Measurements from ENCODE around the gene METRNL. TPM values are rescaled to one million over a fixed set of nuclear protein-coding genes. Genes with fewer than 3 reads are reported as not detected.

Gene METRNL
- total RNA-seq, 1 experiment from 2014 or later = 58.7 TPM

DNA sequence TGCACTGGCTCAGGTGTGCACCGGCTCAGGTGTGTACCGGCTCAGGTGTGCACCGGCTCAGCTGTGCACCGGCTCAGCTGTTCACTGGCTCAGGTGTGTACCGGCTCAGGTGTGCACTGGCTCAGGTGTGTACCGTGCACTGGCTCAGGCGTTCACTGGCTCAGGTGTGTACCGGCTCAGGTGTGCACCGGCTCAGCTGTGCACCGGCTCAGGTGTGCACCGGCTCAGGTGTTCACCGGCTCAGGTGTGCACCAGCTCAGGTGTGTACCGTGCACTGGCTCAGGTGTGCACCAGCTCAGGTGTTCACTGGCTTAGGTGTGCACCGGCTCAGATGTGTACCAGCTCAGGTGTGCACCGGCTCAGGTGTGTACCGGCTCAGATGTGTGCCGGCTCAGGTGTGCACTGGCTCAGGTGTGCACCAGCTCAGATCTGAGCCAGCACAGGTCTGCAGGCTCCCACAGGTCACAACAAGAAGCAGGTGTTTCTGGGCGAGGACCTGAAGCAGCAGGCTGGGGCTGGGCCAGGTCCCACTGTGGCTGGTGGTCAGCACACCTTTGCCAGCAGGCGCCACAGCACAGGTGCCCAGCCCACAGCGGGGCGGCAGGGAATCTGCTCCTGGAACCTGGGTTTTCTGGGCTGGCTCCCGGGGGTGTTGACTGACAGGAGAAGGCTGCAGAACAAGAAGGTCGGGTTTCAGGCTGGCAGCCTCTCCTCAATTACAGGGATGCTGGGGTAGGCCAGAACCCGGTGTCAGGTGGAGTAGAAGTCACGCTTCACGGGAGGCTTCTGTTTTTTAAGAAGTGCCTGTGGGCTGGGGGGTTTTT is 17.2 kb downstream of the METRNL start:
- Histone ChIP-seq H3K4me2 (ENCODE audit: low read length) (no peak overlapping the region), H3K27me3 (ENCODE audit: insufficient read depth, low read length) (no peaks in the 10 kb centered on the region), H3K9me3 (ENCODE audit: control insufficient read depth in 1 of 2, insufficient read depth in 1 of 2, low read depth in 1 of 2, low read length in 2 of 2) (no peaks in the 10 kb centered on the region), H3K36me3 (ENCODE audit: control insufficient read depth in 1 of 2, insufficient read depth in 2 of 2, low read length in 2 of 2) (peaks cover 11 to 18% of the 10 kb centered on the region in 2 experiments; a peak in 3 of 4 replicates), H3K4me3 (replicated peaks in 1 of 2; ENCODE audit: low read depth in 1 of 2, low read length in 2 of 2) (no peak overlapping the region), H3K4me1 (ENCODE audit: control insufficient read depth in 1 of 2, insufficient read depth in 2 of 2, low read length in 2 of 2) (peaks cover 8 to 22% of the 10 kb centered on the region in 2 experiments), H3K9ac (ENCODE audit: low read length) (no peak overlapping the region), H3K27ac (ENCODE audit: low read depth, low read length) (no peak overlapping the region), H3K79me2 (ENCODE audit: insufficient read depth, low read length) (peaks cover 6% of the 10 kb centered on the region), H4K20me1 (ENCODE audit: insufficient read depth) (no peaks in the 10 kb centered on the region), H2AFZ (ENCODE audit: low read depth, low read length, poor library complexity, severe bottlenecking) (no peak overlapping the region), H3K9me2 (ENCODE audit: insufficient read depth) (no peaks in the 10 kb centered on the region)
- ChIA-PET CTCF (no interaction called here), POLR2A (no interaction called here), RAD21 (ENCODE audit: low non-redundant PET in 1 of 2, low total read pairs in 2 of 2, uncharacterized antibody in 2 of 2, unreplicated experiment in 2 of 2) (no interaction called here)
- DNase-seq (ENCODE audit: low read depth, low spot score) (no peak), ATAC-seq (no peak)
- TF ChIP-seq ZFX (IDR thresholded peaks at IDR 0.05) (no peak), CBX3 (IDR thresholded peaks at IDR 0.05; ENCODE audit: low read depth) (no peak), EGR1 (IDR thresholded peaks at IDR 0.05; ENCODE audit: low read depth) (no peak), EZH2 (IDR thresholded peaks at IDR 0.05) (no peak), SIN3A (IDR thresholded peaks at IDR 0.05; ENCODE audit: low read depth) (no peak), FOSL1 (IDR thresholded peaks at IDR 0.05; ENCODE audit: low read depth) (no peak), ELF1 (IDR thresholded peaks at IDR 0.05; ENCODE audit: borderline replicate concordance, low read depth) (no peak), RAD21 (IDR thresholded peaks at IDR 0.05; ENCODE audit: low read depth) (no peak), POLR2A (IDR thresholded peaks at IDR 0.05; ENCODE audit: borderline replicate concordance, extremely low read depth, insufficient read depth, insufficient read length) (no peak), SP1 (IDR thresholded peaks at IDR 0.05; ENCODE audit: low read depth) (no peak), JUND (IDR thresholded peaks at IDR 0.05) (no peak)
- TF ChIP-seq, protein P1, sequence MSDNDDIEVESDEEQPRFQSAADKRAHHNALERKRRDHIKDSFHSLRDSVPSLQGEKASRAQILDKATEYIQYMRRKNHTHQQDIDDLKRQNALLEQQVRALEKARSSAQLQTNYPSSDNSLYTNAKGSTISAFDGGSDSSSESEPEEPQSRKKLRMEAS (IDR thresholded peaks at IDR 0.05) = no peak
- TF ChIP-seq, protein P2, sequence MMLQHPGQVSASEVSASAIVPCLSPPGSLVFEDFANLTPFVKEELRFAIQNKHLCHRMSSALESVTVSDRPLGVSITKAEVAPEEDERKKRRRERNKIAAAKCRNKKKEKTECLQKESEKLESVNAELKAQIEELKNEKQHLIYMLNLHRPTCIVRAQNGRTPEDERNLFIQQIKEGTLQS (IDR thresholded peaks at IDR 0.05) = no peak
- TF ChIP-seq, protein P3, sequence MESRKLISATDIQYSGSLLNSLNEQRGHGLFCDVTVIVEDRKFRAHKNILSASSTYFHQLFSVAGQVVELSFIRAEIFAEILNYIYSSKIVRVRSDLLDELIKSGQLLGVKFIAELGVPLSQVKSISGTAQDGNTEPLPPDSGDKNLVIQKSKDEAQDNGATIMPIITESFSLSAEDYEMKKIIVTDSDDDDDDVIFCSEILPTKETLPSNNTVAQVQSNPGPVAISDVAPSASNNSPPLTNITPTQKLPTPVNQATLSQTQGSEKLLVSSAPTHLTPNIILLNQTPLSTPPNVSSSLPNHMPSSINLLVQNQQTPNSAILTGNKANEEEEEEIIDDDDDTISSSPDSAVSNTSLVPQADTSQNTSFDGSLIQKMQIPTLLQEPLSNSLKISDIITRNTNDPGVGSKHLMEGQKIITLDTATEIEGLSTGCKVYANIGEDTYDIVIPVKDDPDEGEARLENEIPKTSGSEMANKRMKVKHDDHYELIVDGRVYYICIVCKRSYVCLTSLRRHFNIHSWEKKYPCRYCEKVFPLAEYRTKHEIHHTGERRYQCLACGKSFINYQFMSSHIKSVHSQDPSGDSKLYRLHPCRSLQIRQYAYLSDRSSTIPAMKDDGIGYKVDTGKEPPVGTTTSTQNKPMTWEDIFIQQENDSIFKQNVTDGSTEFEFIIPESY (IDR thresholded peaks at IDR 0.05; ENCODE audit: extremely low read depth, insufficient replicate concordance, low read length) = no peak
- TF ChIP-seq, protein P4, sequence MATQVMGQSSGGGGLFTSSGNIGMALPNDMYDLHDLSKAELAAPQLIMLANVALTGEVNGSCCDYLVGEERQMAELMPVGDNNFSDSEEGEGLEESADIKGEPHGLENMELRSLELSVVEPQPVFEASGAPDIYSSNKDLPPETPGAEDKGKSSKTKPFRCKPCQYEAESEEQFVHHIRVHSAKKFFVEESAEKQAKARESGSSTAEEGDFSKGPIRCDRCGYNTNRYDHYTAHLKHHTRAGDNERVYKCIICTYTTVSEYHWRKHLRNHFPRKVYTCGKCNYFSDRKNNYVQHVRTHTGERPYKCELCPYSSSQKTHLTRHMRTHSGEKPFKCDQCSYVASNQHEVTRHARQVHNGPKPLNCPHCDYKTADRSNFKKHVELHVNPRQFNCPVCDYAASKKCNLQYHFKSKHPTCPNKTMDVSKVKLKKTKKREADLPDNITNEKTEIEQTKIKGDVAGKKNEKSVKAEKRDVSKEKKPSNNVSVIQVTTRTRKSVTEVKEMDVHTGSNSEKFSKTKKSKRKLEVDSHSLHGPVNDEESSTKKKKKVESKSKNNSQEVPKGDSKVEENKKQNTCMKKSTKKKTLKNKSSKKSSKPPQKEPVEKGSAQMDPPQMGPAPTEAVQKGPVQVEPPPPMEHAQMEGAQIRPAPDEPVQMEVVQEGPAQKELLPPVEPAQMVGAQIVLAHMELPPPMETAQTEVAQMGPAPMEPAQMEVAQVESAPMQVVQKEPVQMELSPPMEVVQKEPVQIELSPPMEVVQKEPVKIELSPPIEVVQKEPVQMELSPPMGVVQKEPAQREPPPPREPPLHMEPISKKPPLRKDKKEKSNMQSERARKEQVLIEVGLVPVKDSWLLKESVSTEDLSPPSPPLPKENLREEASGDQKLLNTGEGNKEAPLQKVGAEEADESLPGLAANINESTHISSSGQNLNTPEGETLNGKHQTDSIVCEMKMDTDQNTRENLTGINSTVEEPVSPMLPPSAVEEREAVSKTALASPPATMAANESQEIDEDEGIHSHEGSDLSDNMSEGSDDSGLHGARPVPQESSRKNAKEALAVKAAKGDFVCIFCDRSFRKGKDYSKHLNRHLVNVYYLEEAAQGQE (IDR thresholded peaks at IDR 0.05; ENCODE audit: low read depth) = no peak
- BruUV-seq (replicated peaks) = no TSS peak
- intact Hi-C loops (cut with micrococcal nuclease) = no loop called here
